Frontal cortex (tissue), 4 donors: Measurements from ENCODE around the gene NCAN. TPM values are rescaled to one million over a fixed set of nuclear protein-coding genes. Genes with fewer than 3 reads are reported as not detected.
A peak's percentile ranks its signal among the peaks of the same experiment; 100 is the strongest.

Experiments used
- DNase-seq, 2 donors: peaks; one replicate each; pipeline ENCODE4 v3.0.0; 2012; ENCODE audit warnings: low spot score in 2 of 2
- FAIRE-seq: peaks from 2 replicates; lab custom pipeline; 2012; peaks lifted over from hg19 to GRCh38; lab: Jason Lieb, UNC
- total RNA-seq: library from RNA; depleted of rRNA; stranded (reverse); fragments of >200 nt; gene quantifications from one replicate; pipeline ENCODE4 v1.2.3, GENCODE V29; 2014
- donor health status: control.
- donor health status: control.
- donor health status: control.

Gene NCAN
- total RNA-seq, 1 donor from 2014 or later = 162 TPM

GRCh38 chr19:19256072-19256969 is 44.6 kb downstream of the NCAN start:
- DNase-seq = peak; percentile 14 to 25
- no peak for FAIRE-seq

DNA sequence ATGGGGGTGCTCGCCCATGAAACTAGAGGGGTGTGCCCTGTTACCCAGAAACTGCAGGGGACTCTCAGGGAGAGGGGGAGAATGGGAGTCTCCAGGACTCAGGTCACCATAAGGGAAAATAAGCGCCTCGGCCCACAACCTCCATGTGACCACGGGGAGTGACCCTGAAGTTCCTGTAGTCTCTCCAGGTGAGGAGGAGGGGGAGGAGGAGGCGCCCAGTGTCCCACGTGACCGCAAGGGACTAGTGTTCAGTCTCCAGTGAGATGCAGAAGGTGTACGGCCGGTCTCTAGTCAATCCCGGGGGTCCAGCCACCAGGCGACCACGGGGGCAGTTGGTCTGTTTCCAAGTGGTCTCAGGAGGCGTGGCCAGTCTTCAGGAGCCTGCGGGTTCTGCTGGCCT is 45.4 kb downstream of the NCAN start:
- FAIRE-seq (no peak), DNase-seq (no peak)

DNA sequence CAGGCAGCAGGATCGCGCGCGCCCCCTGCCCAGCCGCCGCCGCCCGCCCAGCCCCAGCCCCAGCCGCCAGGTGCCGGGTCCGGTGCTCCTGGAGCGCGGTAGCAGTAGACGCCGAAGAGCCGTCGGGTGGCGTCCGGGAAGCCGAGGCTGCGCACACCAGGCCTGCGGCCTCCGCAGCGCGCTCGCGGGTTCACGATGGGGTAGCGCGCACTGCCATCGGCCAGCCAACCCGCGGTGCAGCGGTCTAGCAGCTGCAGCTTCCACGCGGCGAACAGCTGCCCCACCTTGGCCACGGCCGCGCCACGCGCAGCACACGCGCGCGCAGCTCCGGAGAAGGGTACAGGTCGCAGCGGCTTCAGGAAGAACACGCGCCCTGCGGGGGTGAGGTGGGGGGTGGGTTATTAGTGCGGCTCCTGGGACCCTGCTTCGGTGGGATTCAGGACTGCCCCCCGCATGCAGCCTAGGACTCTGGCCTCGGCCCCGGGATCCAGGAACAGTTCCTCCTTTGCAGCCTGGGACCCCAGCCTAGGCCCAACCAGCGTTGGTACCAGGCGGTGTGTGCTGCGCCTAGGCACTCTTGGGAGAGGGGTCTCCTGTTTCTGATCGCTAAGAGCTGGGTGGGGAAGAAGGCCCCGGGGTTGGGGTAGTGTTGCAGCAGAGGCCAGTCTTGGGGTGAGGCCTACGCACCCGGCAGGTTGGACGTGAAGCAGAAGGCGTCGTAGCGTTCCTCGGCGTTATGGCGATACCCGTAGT is 46.3 kb downstream of the NCAN start:
- no peak for FAIRE-seq
- DNase-seq = peak in 1 of 2 donors; percentile 18

- no peak for FAIRE-seq
These were observed 47.0 kb downstream of the NCAN start for GRCh38 chr19:19258589-19259338.

DNA sequence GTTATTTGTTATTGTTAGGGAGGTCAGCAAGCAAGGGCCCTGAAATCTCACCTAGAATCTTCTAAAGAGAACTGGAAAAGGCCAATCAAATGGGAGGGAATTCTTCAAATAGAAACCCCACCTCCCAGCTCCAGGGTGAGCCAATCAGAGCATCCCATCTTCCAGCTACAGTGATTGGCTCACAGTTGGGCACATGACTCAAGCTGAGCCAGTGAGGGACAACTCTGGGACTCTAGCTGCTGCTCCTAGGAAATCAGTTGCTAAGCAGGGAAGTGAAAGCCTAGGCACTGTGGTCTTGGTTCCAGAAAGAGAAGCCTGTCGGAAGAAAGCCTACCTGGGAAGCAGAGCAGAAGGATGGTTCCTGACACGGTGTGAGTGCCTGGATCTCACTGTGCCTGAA is 48.0 kb downstream of the NCAN start:
- FAIRE-seq = no peak
- peak; percentile 33 to 59 for DNase-seq

More at GRCh38 chr19:19258589-19259338, 47.0 kb downstream of the NCAN start:
- DNase-seq = peak in 1 of 2 donors; percentile 25

- peak; percentile 17 to 18 for DNase-seq
- FAIRE-seq = no peak
These were observed 48.9 kb downstream of the NCAN start for GRCh38 chr19:19260417-19261214.

DNA sequence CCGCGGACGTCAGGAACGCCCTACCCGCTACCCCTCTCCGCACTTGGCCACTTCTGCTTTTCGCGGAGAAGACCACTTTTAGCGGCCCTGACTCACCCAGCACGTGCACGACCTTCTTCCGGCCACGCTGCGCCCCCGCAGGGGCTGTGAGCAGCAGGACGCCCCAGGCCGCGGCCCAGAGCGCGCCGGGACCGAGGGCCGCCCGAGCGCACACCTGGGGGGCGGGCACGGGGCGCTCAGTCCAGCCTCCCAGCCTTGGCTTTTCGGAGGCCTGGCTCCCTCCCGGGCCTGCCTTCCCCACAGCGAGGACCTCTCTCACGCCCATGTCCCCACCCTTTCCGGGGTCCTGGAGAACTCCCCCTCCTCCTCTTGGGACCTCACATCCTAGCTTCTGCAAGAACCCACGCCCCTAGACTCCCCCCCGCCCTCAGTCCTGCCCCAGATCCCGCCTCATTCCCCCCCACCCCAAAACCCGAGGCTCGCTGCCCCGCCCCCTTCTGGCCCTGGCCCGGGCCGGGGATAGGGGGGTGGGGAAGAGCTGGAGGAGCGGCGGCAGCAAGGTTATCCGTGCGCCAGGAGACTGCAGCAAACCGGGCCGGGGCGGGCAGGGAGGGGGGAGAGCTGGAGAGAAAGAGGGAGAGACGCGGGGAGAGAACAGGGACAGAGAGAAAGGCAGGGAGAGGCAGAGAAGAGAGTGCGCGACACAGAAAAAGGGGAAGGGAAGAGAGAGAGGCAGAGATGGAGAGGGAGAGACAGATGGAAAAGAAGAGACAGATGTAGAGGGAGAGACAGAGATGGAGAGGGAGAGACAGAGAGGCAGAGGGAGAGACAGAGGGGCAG is 49.8 kb downstream of the NCAN start:
- peak; percentile 35 to 49 for DNase-seq
- FAIRE-seq = no peak

DNA sequence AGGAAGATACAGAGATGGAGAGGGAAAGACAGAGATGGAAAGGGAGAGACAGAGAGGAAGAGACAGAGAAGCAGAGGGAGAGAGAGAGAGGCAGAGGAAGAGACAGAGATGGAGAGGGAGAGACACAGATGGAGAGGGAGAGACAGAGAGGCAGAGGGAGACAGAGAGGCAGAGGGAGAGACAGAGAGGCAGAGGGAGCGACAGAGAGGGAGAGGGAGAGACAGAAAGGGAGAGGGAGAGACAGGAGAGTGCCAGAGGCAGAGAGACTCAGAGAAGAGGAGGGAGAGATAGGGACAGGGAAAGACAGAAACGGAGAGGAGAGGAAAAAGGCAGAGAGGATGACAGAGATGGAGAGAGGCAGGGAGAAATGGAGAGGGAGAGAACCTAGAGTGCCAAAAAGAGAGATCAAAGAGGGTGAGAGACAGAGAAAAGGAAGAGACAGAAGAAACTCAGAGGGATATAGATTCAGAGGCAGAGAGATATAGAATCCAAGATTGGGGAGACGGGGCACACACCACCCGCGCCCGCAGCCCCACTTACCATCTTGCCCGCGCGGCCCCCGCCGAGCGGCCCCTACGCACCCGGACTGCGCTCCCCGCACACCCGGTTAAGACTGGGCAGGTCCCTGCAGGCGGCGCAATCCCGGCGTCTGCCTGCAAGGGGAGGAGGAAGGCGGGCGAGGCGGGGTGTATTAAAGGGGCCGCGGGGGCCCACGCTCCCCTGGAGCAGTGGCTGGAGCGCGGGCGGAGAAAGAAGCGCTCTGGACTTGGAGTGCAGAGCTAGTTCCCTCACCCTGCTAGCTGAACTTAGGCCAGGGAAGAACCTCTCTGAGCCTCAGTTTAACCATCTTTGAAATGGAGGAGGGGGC is 50.7 kb downstream of the NCAN start:
- DNase-seq = peak; percentile 13 to 39
- FAIRE-seq = no peak

- DNase-seq (no peak), FAIRE-seq (no peak)
These were observed 52.2 kb downstream of the NCAN start for GRCh38 chr19:19263886-19264487.

DNA sequence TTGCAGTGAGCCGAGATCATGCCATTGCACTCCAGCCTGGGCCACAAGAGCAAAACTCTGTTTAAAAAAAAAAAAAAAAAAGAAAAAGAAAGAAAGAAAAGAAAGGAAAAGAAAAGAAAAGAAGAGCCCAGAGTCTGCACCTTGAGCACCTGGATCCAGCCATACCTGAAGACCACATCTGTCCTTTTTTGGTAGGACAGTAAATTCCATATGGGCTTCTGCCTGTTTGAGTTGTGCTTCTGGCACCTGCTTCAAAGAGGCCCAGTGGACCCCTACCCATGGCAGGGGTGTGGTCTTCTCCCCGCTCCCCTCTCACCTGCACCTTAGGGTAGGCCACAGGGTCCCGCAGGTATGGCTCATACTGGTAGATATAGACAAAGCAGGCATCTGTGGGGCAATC is 55.5 kb downstream of the NCAN start:
- FAIRE-seq (no peak), DNase-seq (peak in 1 of 2 donors; percentile 6)

- no peak for DNase-seq
- FAIRE-seq = no peak
These were observed 57.0 kb downstream of the NCAN start for GRCh38 chr19:19268453-19269385.

- peak; percentile 18 to 22 for DNase-seq
- no peak for FAIRE-seq
These were observed 58.4 kb downstream of the NCAN start for GRCh38 chr19:19269952-19270694.

DNA sequence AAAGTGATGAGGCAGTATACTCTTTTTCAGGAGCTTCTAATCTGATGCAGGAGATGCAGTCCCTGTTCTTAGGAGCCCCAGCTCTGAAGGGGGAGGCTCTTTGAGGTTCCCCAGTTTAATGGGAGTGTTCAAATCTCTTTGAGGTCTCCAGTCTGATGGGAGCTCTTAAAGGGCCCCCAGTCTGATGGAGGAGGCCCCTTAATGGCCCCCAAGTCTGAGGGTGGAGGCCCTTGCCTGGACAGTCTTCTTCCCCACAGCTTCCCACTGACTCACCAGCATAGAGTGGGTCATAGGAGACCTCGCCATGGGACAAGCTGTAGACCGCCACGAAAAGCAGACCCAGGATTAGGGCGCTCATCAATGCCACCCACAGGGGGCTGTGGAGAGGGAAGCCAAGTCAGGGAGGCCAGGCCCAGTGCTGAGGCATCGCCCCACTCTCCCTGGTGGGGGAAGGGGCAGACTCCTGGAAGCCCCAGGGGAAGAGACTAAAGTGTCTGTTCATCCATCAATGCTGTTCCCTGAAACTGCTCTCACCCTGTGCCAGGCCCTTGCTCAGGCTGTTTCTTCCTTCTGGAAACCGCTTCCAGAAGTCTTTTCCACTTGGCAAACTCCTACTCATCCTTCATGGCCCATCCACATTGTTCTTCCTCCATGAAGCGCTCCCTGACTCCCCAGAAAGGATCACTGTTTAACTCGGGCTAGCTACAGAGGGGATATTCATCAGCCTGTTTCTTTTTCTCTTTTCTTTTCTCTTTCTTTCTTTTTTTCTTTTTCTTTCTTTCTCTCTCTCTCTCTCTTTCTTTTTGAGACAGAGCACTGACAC is 59.2 kb downstream of the NCAN start:
- DNase-seq (no peak), FAIRE-seq (no peak)

DNA sequence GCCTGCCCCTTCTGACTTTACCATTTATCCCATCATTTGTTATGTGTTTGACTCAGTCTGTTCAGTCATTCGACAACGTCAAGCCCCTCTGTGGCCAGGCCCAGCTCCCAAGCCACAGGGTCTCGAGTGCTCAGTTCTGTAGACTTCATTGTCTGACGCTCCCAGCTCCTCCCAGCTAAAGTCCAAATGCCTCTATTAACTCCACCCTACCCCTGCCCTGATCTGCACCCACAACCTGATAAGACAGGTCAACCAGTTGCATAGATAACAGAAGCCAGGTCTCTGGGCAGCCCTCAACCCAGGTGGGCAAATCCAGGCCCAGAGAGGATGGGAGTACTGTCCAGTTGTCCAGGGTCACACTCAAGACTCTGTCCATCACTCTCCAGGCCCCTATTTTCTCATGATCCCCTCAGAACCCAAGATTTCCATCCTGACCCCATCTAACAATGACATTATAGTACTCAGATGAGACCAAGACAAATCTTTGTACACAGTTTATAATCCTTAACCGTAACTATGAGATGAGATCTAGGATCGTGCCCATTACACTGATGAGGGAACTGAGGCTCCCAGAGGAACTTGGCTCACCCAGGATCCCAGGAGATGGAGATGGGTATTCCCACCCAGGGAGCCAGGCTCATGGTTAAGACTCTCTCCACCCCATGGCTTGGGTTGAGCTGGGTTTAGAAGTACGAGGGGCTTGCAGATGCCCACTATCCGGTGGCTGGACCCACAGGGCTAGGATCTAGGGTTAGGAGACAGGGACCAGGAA is 60.3 kb downstream of the NCAN start:
- DNase-seq (peak in 1 of 2 donors; percentile 8), FAIRE-seq (no peak)
